ENCODE results near the gene ASCL3.

Gene ASCL3

DNA sequence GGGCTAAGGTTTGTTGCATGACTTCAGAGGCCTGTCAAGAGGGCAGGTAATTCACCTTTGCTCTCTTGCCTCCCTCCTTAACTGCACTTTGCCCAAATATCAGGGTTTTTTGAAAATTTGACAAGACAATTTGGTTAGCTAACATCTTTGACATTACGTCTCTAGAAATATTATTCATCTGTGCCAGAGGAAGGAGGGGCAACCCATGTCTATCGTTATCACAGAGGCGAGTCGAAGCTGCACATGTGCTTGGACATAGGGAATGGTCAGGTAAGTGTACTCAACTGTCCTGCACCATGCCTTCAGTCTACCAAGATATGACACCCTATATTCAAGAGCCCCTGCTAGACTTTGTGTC lies 28.2 kb downstream of the ASCL3 start:
- TF ChIP-seq, protein P1, sequence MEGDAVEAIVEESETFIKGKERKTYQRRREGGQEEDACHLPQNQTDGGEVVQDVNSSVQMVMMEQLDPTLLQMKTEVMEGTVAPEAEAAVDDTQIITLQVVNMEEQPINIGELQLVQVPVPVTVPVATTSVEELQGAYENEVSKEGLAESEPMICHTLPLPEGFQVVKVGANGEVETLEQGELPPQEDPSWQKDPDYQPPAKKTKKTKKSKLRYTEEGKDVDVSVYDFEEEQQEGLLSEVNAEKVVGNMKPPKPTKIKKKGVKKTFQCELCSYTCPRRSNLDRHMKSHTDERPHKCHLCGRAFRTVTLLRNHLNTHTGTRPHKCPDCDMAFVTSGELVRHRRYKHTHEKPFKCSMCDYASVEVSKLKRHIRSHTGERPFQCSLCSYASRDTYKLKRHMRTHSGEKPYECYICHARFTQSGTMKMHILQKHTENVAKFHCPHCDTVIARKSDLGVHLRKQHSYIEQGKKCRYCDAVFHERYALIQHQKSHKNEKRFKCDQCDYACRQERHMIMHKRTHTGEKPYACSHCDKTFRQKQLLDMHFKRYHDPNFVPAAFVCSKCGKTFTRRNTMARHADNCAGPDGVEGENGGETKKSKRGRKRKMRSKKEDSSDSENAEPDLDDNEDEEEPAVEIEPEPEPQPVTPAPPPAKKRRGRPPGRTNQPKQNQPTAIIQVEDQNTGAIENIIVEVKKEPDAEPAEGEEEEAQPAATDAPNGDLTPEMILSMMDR (IDR thresholded peaks at IDR 0.05; ENCODE audit: insufficient read depth, low read length) = no peak
- TF ChIP-seq POLR2AphosphoS5 (IDR thresholded peaks at IDR 0.05; ENCODE audit: low read depth) (no peak), GABPA (IDR thresholded peaks at IDR 0.05; ENCODE audit: low read depth) (no peak), SPI1 (IDR thresholded peaks at IDR 0.05; ENCODE audit: borderline replicate concordance, low read depth) (no peak)
- TF ChIP-seq, protein P2, sequence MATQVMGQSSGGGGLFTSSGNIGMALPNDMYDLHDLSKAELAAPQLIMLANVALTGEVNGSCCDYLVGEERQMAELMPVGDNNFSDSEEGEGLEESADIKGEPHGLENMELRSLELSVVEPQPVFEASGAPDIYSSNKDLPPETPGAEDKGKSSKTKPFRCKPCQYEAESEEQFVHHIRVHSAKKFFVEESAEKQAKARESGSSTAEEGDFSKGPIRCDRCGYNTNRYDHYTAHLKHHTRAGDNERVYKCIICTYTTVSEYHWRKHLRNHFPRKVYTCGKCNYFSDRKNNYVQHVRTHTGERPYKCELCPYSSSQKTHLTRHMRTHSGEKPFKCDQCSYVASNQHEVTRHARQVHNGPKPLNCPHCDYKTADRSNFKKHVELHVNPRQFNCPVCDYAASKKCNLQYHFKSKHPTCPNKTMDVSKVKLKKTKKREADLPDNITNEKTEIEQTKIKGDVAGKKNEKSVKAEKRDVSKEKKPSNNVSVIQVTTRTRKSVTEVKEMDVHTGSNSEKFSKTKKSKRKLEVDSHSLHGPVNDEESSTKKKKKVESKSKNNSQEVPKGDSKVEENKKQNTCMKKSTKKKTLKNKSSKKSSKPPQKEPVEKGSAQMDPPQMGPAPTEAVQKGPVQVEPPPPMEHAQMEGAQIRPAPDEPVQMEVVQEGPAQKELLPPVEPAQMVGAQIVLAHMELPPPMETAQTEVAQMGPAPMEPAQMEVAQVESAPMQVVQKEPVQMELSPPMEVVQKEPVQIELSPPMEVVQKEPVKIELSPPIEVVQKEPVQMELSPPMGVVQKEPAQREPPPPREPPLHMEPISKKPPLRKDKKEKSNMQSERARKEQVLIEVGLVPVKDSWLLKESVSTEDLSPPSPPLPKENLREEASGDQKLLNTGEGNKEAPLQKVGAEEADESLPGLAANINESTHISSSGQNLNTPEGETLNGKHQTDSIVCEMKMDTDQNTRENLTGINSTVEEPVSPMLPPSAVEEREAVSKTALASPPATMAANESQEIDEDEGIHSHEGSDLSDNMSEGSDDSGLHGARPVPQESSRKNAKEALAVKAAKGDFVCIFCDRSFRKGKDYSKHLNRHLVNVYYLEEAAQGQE (IDR thresholded peaks at IDR 0.05; ENCODE audit: insufficient replicate concordance, low read depth) = no peak
- no peak for DNase-seq (ENCODE audit: low read depth in 1 of 2, low spot score in 1 of 2)
- H3K27ac ChIP-seq (replicated peaks) = no peak overlapping the region
- no peaks in the 10 kb centered on the region for H3K27me3 ChIP-seq (ENCODE audit: insufficient read depth, poor library complexity, severe bottlenecking)
- no peak overlapping the region for H3K4me3 ChIP-seq (replicated peaks; ENCODE audit: insufficient read depth, low read length)

DNA sequence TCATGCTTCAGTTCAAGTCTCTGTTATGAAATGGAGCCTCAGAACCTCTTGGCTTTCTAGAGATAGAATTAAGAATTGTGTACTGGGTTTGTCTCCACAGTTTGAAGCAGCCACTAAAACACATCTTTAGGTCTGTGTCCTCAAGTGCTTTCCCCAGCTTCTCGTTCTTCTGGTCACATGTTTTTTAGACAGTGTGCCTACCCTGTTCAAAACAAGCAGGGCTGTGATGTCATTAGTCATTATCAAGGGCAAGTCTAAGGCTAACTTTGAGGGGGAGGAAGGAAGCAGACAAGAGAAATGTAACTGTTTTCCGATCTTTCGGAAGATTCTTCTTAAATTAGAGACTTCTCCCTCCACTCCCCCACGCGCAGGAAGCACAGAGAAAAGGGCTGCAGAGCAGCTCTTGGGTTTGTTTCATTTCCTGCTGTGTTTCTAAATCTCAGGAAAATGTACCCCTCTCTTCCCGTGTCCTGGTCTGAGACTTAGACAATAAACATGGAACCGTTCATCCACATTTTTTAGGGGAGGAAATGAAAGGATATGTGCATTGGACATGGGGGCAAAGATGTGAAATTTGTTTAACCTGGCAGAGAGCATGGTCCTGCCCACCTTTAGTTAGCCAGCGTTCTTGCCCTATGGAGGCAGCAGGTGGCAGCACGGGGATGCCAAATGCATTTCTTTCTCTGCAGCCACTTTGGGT lies 28.7 kb downstream of the ASCL3 start:
- no peaks in the 10 kb centered on the region for H3K27me3 ChIP-seq (ENCODE audit: insufficient read depth, poor library complexity, severe bottlenecking)
- H3K4me3 ChIP-seq (replicated peaks; ENCODE audit: insufficient read depth, low read length) = 0 out of 2 replicates have a peak overlapping the region, but pooled peaks have one; percentile 5
- peak; percentile 52 to 66 for DNase-seq (ENCODE audit: low read depth in 1 of 2, low spot score in 1 of 2)
- H3K27ac ChIP-seq (replicated peaks) = peak overlapping the region; percentile 48
- TF ChIP-seq, protein P2 (IDR thresholded peaks at IDR 0.05; ENCODE audit: insufficient replicate concordance, low read depth) = no peak
- TF ChIP-seq, protein P1 (IDR thresholded peaks at IDR 0.05; ENCODE audit: insufficient read depth, low read length) = peak; percentile 54
- TF ChIP-seq SPI1 (IDR thresholded peaks at IDR 0.05; ENCODE audit: borderline replicate concordance, low read depth) (no peak), GABPA (IDR thresholded peaks at IDR 0.05; ENCODE audit: low read depth) (no peak), POLR2AphosphoS5 (IDR thresholded peaks at IDR 0.05; ENCODE audit: low read depth) (no peak)

DNA sequence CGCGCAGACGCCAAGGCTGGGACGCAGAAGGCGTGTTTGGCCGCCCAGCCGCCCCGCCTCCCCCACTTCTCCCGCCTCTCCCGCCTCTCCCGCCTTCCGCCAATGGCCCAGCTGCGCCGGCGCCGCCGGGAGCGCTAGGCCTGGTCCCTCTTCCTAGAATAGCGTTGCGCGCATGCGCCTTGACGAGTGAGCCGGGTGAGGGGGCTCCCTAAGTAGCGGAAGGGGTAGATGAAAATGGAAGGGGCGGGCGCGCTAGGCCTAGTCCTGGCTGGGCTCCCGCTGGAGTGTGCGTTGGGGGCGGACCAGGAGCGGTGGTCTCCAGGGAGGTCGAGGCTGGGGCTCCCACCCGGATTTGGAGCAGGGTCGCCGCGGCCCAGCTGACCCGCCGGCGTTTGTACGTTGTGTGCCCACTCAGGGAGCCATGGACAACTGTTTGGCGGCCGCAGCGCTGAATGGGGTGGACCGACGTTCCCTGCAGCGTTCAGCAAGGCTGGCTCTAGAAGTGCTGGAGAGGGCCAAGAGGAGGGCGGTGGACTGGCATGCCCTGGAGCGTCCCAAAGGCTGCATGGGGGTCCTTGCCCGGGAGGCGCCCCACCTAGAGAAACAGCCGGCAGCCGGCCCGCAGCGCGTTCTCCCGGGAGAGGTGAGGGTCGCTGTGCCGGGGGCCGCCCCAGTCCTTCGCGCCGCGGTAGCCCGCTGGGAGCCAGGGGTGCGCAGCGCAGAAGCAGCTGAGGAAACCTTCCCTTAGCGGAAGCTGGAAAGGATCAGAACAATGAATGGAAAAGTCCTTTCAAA lies 31.6 kb downstream of the ASCL3 start, which contains the start of gene AKIP1:
Gene AKIP1 (plus strand): TSS at position 161 of the 795 bp plus-strand sequence. CDS start 261 bp downstream, at position 422.
- no peaks in the 10 kb centered on the region for H3K27me3 ChIP-seq (ENCODE audit: insufficient read depth, poor library complexity, severe bottlenecking)
- TF ChIP-seq SPI1 (IDR thresholded peaks at IDR 0.05; ENCODE audit: borderline replicate concordance, low read depth) = no peak
- TF ChIP-seq, protein P2 (IDR thresholded peaks at IDR 0.05; ENCODE audit: insufficient replicate concordance, low read depth) = peak; percentile 44
- TF ChIP-seq POLR2AphosphoS5 (IDR thresholded peaks at IDR 0.05; ENCODE audit: low read depth) = no peak; the same call in 1 of the 2 replicates
- peak; percentile 90 to 93 for DNase-seq (ENCODE audit: low read depth in 1 of 2, low spot score in 1 of 2)
- H3K27ac ChIP-seq (replicated peaks) = peak within 1 kb of the TSS; percentile 81
- peak within 1 kb of the TSS; percentile 92 for H3K4me3 ChIP-seq (replicated peaks; ENCODE audit: insufficient read depth, low read length)
